NT2/D1 (cell line): Measurements from ENCODE around the gene SLC44A2.

Experiments used
- DNase-seq: peaks from one replicate; pipeline ENCODE4 v3.0.0-alpha.2; 2011; ENCODE audit warnings: low read depth, low spot score
- H3K27me3 ChIP-seq: 2 replicates; pipeline ENCODE4 v1.6.0; 2011; ENCODE audit warnings: mild to moderate bottlenecking; ENCODE audit not compliant: insufficient read length, insufficient read depth
- H3K36me3 ChIP-seq: 2 replicates; pipeline ENCODE4 v1.6.1; 2011; ENCODE audit warnings: mild to moderate bottlenecking, low read length, mixed read lengths; ENCODE audit not compliant: insufficient read depth, insufficient read length
- H3K4me1 ChIP-seq: 2 replicates; pipeline ENCODE4 v1.5.1; 2011; ENCODE audit not compliant: insufficient read depth, insufficient read length
- H3K4me3 ChIP-seq: 2 replicates; pipeline ENCODE4 v1.5.1; 2011; ENCODE audit warnings: low read depth; ENCODE audit not compliant: insufficient read length
- H3K9ac ChIP-seq: 2 replicates; pipeline ENCODE4 v1.6.0; 2011; ENCODE audit warnings: low read depth; ENCODE audit not compliant: insufficient read length
- H3K9me3 ChIP-seq: 2 replicates; pipeline ENCODE4 v1.5.1; 2011; ENCODE audit warnings: mild to moderate bottlenecking, low read length; ENCODE audit not compliant: insufficient read depth
- SUZ12 ChIP-seq: IDR thresholded peaks from 2 replicates; pipeline ENCODE4 v1.6.1; 2011; ENCODE audit not compliant: insufficient read length, insufficient read depth; ENCODE audit errors: extremely low read depth
- YY1 ChIP-seq: IDR thresholded peaks from 2 replicates; pipeline ENCODE4 v1.6.1; 2011; ENCODE audit not compliant: insufficient read length, insufficient read depth
- ZNF274 ChIP-seq: IDR thresholded peaks from 2 replicates; pipeline ENCODE4 v1.6.1; 2011; ENCODE audit warnings: mild to moderate bottlenecking, low read depth, low read length

SLC44A2 gene

GRCh38 chr19:10602330-10603083 lies 22.8 kb upstream of the SLC44A2 start:
- H3K36me3 ChIP-seq, result peaks cover 6% of the 10 kb centered on the region
- peaks cover 9% of the 10 kb centered on the region for H3K4me1 ChIP-seq
- H3K4me3 ChIP-seq, result peak overlapping the region; percentile 94
- peak overlapping the region; percentile 93 for H3K9ac ChIP-seq
- H3K27me3 ChIP-seq, result no peaks in the 10 kb centered on the region
- no peak for TF ChIP-seq YY1
- H3K9me3 ChIP-seq, result peaks cover 7% of the 10 kb centered on the region; the same call in 1 of the 2 replicates
- DNase-seq, result peak; percentile 63

- H3K36me3 ChIP-seq, result peaks cover 6% of the 10 kb centered on the region
- H3K9ac ChIP-seq, result peak overlapping the region; percentile 93
- no peaks in the 10 kb centered on the region for H3K27me3 ChIP-seq
- H3K4me3 ChIP-seq, result peak overlapping the region; percentile 94
- no peak for DNase-seq
- H3K9me3 ChIP-seq, result peaks cover 7% of the 10 kb centered on the region; the same call in 1 of the 2 replicates
- no peak for TF ChIP-seq SUZ12
- TF ChIP-seq ZNF274, result no peak
- TF ChIP-seq YY1, result no peak
- H3K4me1 ChIP-seq, result peaks cover 9% of the 10 kb centered on the region
Measured at GRCh38 chr19:10603084-10603872, 22.1 kb upstream of the SLC44A2 start.

GRCh38 chr19:10603873-10604459 lies 21.4 kb upstream of the SLC44A2 start:
- Histone ChIP-seq H3K9ac (peak overlapping the region; percentile 42), H3K9me3 (peaks cover 7% of the 10 kb centered on the region; the same call in 1 of the 2 replicates), H3K36me3 (peaks cover 6% of the 10 kb centered on the region), H3K4me3 (peak overlapping the region; percentile 94), H3K27me3 (no peaks in the 10 kb centered on the region), H3K4me1 (peaks cover 9% of the 10 kb centered on the region)
- TF ChIP-seq SUZ12 (no peak), ZNF274 (no peak)
- DNase-seq, result no peak

- DNase-seq, result no peak
- Histone ChIP-seq H3K27me3 (no peaks in the 10 kb centered on the region), H3K36me3 (peaks cover 6% of the 10 kb centered on the region), H3K9me3 (peaks cover 7% of the 10 kb centered on the region; the same call in 1 of the 2 replicates), H3K4me1 (peaks cover 9% of the 10 kb centered on the region), H3K9ac (peak overlapping the region; percentile 42), H3K4me3 (no peak overlapping the region)
- no peak for TF ChIP-seq ZNF274
- no peak for TF ChIP-seq YY1
- no peak for TF ChIP-seq SUZ12
Measured at GRCh38 chr19:10604460-10604980, 20.8 kb upstream of the SLC44A2 start.

- DNase-seq, result no peak
- no peaks in the 10 kb centered on the region for H3K27me3 ChIP-seq
- no peaks in the 10 kb centered on the region for H3K9me3 ChIP-seq
- no peak overlapping the region for H3K4me3 ChIP-seq
- H3K9ac ChIP-seq, result no peak overlapping the region
- H3K4me1 ChIP-seq, result no peaks in the 10 kb centered on the region
- no peak for TF ChIP-seq YY1
- TF ChIP-seq SUZ12, result no peak
- no peak for TF ChIP-seq ZNF274
- H3K36me3 ChIP-seq, result peaks cover 3% of the 10 kb centered on the region
Measured at GRCh38 chr19:10611907-10612306, 13.4 kb upstream of the SLC44A2 start.

GRCh38 chr19:10612499-10613119 lies 12.7 kb upstream of the SLC44A2 start:
- Histone ChIP-seq H3K9ac (no peak overlapping the region), H3K4me1 (no peaks in the 10 kb centered on the region), H3K9me3 (no peaks in the 10 kb centered on the region), H3K27me3 (no peaks in the 10 kb centered on the region), H3K4me3 (no peak overlapping the region), H3K36me3 (peaks cover 8% of the 10 kb centered on the region)
- DNase-seq, result no peak
- no peak for TF ChIP-seq ZNF274
- no peak for TF ChIP-seq SUZ12
- TF ChIP-seq YY1, result no peak

GRCh38 chr19:10615429-10616023 lies 9.8 kb upstream of the SLC44A2 start:
- Histone ChIP-seq H3K9me3 (no peaks in the 10 kb centered on the region), H3K9ac (no peak overlapping the region), H3K4me3 (no peak overlapping the region), H3K36me3 (peaks cover 10% of the 10 kb centered on the region), H3K27me3 (no peaks in the 10 kb centered on the region), H3K4me1 (peaks cover 3% of the 10 kb centered on the region)
- no peak for DNase-seq
- no peak for TF ChIP-seq SUZ12
- TF ChIP-seq YY1, result no peak
- no peak for TF ChIP-seq ZNF274
